ENCODE results near the gene ELF2. TPM values are rescaled to one million over a fixed set of nuclear protein-coding genes. Genes with fewer than 3 reads are reported as not detected.
A peak's percentile ranks its signal among the peaks of the same experiment; 100 is the strongest.

ELF2 gene
- total RNA-seq (58.5 TPM), polyA plus RNA-seq (ENCODE audit: insufficient read depth, low read depth, low replicate concordance) (12.8 TPM)
- long read RNA-seq, donor 1, partial matches to known transcripts: 0 of 10 reads
- long read RNA-seq, donor 1, other reads (novel, unspliced or antisense): 0 of 10 reads
- long read RNA-seq, donor 2, full-length matches to known transcripts: 14 of 14 reads
- long read RNA-seq, donor 2, partial matches to known transcripts: 0 of 14 reads
- long read RNA-seq, donor 2, other reads (novel, unspliced or antisense): 0 of 14 reads
- long read RNA-seq, donor 3, partial matches to known transcripts: 11 of 18 reads
- long read RNA-seq, donor 3, other reads (novel, unspliced or antisense): 0 of 18 reads
- long read RNA-seq, donor 4, full-length matches to known transcripts: 9 of 9 reads
- long read RNA-seq, donor 4, partial matches to known transcripts: 0 of 9 reads
- long read RNA-seq, donor 4, other reads (novel, unspliced or antisense): 0 of 9 reads
- long read RNA-seq, donor 5, partial matches to known transcripts: 0 of 1 reads
- long read RNA-seq, donor 5, other reads (novel, unspliced or antisense): 0 of 1 reads
- long read RNA-seq, donor 6, partial matches to known transcripts: 0 of 9 reads
- long read RNA-seq, donor 6, other reads (novel, unspliced or antisense): 0 of 9 reads
- long read RNA-seq, donor 7, partial matches to known transcripts: 3 of 15 reads
- long read RNA-seq, donor 7, other reads (novel, unspliced or antisense): 10 of 15 reads
- long read RNA-seq, donor 8, partial matches to known transcripts: 0 of 6 reads
- long read RNA-seq, donor 8, other reads (novel, unspliced or antisense): 0 of 6 reads
- long read RNA-seq, donor 9, partial matches to known transcripts: 0 of 2 reads
- long read RNA-seq, donor 9, other reads (novel, unspliced or antisense): 0 of 2 reads
- long read RNA-seq, donor 10, partial matches to known transcripts: 5 of 8 reads
- long read RNA-seq, donor 10, other reads (novel, unspliced or antisense): 0 of 8 reads

- FAIRE-seq: no peak
- H3K9me3 ChIP-seq (ENCODE audit: control insufficient read depth in 2 of 3, insufficient read depth in 1 of 3, low read length in 3 of 3): no peaks in the 10 kb centered on the region
- intact Hi-C loops (cut with DNase I): no loop called here
- TF ChIP-seq, protein P1, sequence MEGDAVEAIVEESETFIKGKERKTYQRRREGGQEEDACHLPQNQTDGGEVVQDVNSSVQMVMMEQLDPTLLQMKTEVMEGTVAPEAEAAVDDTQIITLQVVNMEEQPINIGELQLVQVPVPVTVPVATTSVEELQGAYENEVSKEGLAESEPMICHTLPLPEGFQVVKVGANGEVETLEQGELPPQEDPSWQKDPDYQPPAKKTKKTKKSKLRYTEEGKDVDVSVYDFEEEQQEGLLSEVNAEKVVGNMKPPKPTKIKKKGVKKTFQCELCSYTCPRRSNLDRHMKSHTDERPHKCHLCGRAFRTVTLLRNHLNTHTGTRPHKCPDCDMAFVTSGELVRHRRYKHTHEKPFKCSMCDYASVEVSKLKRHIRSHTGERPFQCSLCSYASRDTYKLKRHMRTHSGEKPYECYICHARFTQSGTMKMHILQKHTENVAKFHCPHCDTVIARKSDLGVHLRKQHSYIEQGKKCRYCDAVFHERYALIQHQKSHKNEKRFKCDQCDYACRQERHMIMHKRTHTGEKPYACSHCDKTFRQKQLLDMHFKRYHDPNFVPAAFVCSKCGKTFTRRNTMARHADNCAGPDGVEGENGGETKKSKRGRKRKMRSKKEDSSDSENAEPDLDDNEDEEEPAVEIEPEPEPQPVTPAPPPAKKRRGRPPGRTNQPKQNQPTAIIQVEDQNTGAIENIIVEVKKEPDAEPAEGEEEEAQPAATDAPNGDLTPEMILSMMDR (IDR thresholded peaks at IDR 0.05; ENCODE audit: borderline replicate concordance, extremely low read depth, insufficient read depth): no peak
- no peaks in the 10 kb centered on the region for H3K27me3 ChIP-seq (ENCODE audit: control insufficient read depth, insufficient read depth, low read length)
- DNase-seq: peak; percentile 90 to 98 (median 94)
- H3K4me3 ChIP-seq (ENCODE audit: low read length in 3 of 3): peak within 1 kb of the TSS; percentile 93 to 97 (median 96)
- H3K9ac ChIP-seq (ENCODE audit: low read length in 3 of 3): peak within 1 kb of the TSS; percentile 83 to 96 (median 94)
- H3K36me3 ChIP-seq (ENCODE audit: control insufficient read depth in 2 of 3, insufficient read depth in 3 of 3, low read length in 3 of 3): no peaks in the 10 kb centered on the region
- H3K4me1 ChIP-seq (ENCODE audit: control insufficient read depth in 2 of 3, insufficient read depth in 2 of 3, low read depth in 1 of 3, low read length in 3 of 3): peaks cover 0 to 2% (median 0%) of the 10 kb centered on the region in 3 donors
- peak within 1 kb of the TSS; percentile 99 to 100 for H3K27ac ChIP-seq (ENCODE audit: low read depth in 2 of 2, low read length in 2 of 2)
These were observed at the start of gene ELF2 for GRCh38 chr4:139177049-139177868. Gene ELF2 (minus strand): TSS chr4:139177218. CDS start chr4:139137701, 39,517 bp downstream.

DNA sequence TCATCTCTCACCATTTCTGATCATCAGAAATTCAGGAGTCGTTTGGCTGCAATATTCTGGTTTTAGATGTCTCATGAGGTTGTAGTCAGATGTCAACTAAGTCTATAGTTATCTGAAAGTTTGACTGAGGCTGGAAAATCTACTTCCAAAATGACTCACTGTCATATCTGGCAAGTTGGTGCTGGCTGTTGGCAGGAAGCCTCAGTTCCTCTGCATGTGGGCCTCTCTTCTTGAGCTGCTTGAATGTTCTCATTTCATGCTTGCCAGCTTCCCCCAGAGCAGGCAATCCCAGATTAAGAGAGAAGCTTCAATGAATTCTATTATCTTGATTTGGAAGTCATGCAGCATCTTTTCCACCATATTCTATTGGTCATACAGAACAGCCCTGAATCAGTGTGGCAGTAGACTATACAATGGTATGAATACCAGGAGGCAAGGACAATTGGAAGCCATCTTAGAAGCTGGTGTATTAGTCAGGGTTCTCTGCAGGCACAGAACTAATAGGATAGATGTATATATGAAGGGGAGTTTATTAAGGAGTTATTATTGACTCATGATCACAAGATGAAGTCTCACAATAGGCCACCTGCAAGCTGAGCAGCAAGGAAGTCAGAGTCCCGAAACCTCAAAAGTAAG is 46.8 kb upstream of the ELF2 start:
- intact Hi-C loops (cut with DNase I): no loop called here
- no peak for FAIRE-seq
- Histone ChIP-seq H3K4me1 (ENCODE audit: control insufficient read depth in 2 of 3, insufficient read depth in 2 of 3, low read depth in 1 of 3, low read length in 3 of 3) (no peaks in the 10 kb centered on the region), H3K9ac (ENCODE audit: low read length in 3 of 3) (no peak overlapping the region), H3K36me3 (ENCODE audit: control insufficient read depth in 2 of 3, insufficient read depth in 3 of 3, low read length in 3 of 3) (no peaks in the 10 kb centered on the region), H3K27ac (ENCODE audit: low read depth in 2 of 2, low read length in 2 of 2) (no peak overlapping the region), H3K27me3 (ENCODE audit: control insufficient read depth, insufficient read depth, low read length) (no peaks in the 10 kb centered on the region), H3K4me3 (ENCODE audit: low read length in 3 of 3) (no peak overlapping the region), H3K9me3 (ENCODE audit: control insufficient read depth in 2 of 3, insufficient read depth in 1 of 3, low read length in 3 of 3) (no peaks in the 10 kb centered on the region)
- TF ChIP-seq, protein P1 (IDR thresholded peaks at IDR 0.05; ENCODE audit: borderline replicate concordance, extremely low read depth, insufficient read depth): no peak
- DNase-seq: no peak

DNA sequence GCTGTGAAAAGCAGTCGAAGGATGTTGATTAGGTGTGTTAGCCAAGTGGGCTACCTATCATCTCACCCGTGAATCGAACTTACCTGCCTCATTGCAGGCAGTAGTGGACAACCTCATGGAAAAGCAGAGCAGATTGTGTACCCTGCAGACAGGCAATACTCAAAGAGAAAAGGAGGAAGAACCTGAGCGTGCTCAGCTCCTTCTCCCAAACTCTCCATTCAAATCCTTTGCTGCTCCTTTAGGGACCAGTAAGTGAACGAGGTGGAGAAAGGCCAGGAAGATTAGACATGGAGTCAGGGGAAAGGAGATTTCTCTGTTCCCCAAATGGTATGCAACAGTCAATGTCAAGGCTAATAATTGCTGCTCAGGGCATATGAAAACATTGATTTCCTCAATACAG is 45.2 kb upstream of the ELF2 start:
- Histone ChIP-seq H3K9me3 (ENCODE audit: control insufficient read depth in 2 of 3, insufficient read depth in 1 of 3, low read length in 3 of 3) (no peaks in the 10 kb centered on the region), H3K27me3 (ENCODE audit: control insufficient read depth, insufficient read depth, low read length) (no peaks in the 10 kb centered on the region), H3K27ac (ENCODE audit: low read depth in 2 of 2, low read length in 2 of 2) (no peak overlapping the region), H3K9ac (ENCODE audit: low read length in 3 of 3) (no peak overlapping the region), H3K36me3 (ENCODE audit: control insufficient read depth in 2 of 3, insufficient read depth in 3 of 3, low read length in 3 of 3) (no peaks in the 10 kb centered on the region), H3K4me3 (ENCODE audit: low read length in 3 of 3) (no peak overlapping the region), H3K4me1 (ENCODE audit: control insufficient read depth in 2 of 3, insufficient read depth in 2 of 3, low read depth in 1 of 3, low read length in 3 of 3) (no peaks in the 10 kb centered on the region)
- intact Hi-C loops (cut with DNase I): no loop called here
- TF ChIP-seq, protein P1 (IDR thresholded peaks at IDR 0.05; ENCODE audit: borderline replicate concordance, extremely low read depth, insufficient read depth): no peak
- no peak for FAIRE-seq
- no peak for DNase-seq
